HG02623 (cell line): ENCODE results near the gene CDKN1A.
A peak's percentile ranks its signal among the peaks of the same experiment; 100 is the strongest.

ENCODE experiments used
- ATAC-seq: cut with Tn5 transposase; IDR thresholded peaks from one replicate; pipeline ENCODE4 v1.9.1; 2021; ENCODE audit warnings: moderate library complexity; ENCODE audit not compliant: unreplicated experiment

The CDKN1A gene

GRCh38 chr6:36655085-36655724, 23.3 kb upstream of the CDKN1A start:
- no peak for ATAC-seq

GRCh38 chr6:36656441-36656840, 22.1 kb upstream of the CDKN1A start:
- ATAC-seq = no peak

- ATAC-seq = no peak
Observed at GRCh38 chr6:36657271-36657670, 21.2 kb upstream of the CDKN1A start.

GRCh38 chr6:36657942-36658544, 20.5 kb upstream of the CDKN1A start:
- ATAC-seq = no peak

GRCh38 chr6:36659271-36659670, 19.2 kb upstream of the CDKN1A start:
- ATAC-seq = no peak

GRCh38 chr6:36660771-36661471, 17.6 kb upstream of the CDKN1A start:
- no peak for ATAC-seq

GRCh38 chr6:36662380-36662779, 16.1 kb upstream of the CDKN1A start:
- no peak for ATAC-seq

- no peak for ATAC-seq
Observed at GRCh38 chr6:36662827-36663256, 15.7 kb upstream of the CDKN1A start.

- no peak for ATAC-seq
Observed at GRCh38 chr6:36663504-36664446, 14.7 kb upstream of the CDKN1A start.

GRCh38 chr6:36665180-36665579, 13.3 kb upstream of the CDKN1A start:
- ATAC-seq = no peak

GRCh38 chr6:36666287-36666686, 12.2 kb upstream of the CDKN1A start:
- ATAC-seq = no peak

GRCh38 chr6:36666826-36667591, 11.5 kb upstream of the CDKN1A start:
- peak; percentile 71 for ATAC-seq

GRCh38 chr6:36668591-36668990, 9.9 kb upstream of the CDKN1A start:
- ATAC-seq = no peak

- ATAC-seq = no peak
Observed at GRCh38 chr6:36669002-36669401, 9.5 kb upstream of the CDKN1A start.

GRCh38 chr6:36670271-36670670, 8.2 kb upstream of the CDKN1A start:
- ATAC-seq = no peak

GRCh38 chr6:36671687-36672375, 6.7 kb upstream of the CDKN1A start:
- ATAC-seq = no peak

- ATAC-seq = no peak
Observed at GRCh38 chr6:36673882-36674281, 4.6 kb upstream of the CDKN1A start.

- no peak for ATAC-seq
Observed at GRCh38 chr6:36674942-36675341, 3.6 kb upstream of the CDKN1A start.

- ATAC-seq = no peak
Observed at GRCh38 chr6:36676141-36677058, 2.1 kb upstream of the CDKN1A start.
